HG03095 (cell line): ENCODE results near the gene TNIP1.

Experiments
- ATAC-seq: cut with Tn5 transposase; IDR thresholded peaks from one replicate; pipeline ENCODE4 v1.9.1; 2021; ENCODE audit warnings: moderate library complexity; ENCODE audit not compliant: unreplicated experiment

The TNIP1 gene

GRCh38 chr5:151023651-151024050, 57.2 kb downstream of the TNIP1 start:
- no peak for ATAC-seq

GRCh38 chr5:151023047-151023615, 57.7 kb downstream of the TNIP1 start:
- no peak for ATAC-seq

GRCh38 chr5:151022511-151023018, 58.3 kb downstream of the TNIP1 start:
- ATAC-seq = no peak

- ATAC-seq = no peak
Observed at GRCh38 chr5:151021746-151022145, 59.1 kb downstream of the TNIP1 start.

GRCh38 chr5:151020304-151021110, 60.3 kb downstream of the TNIP1 start, which contains the start of gene GPX3:
TSS of gene GPX3 (plus strand) at chr5:151020591. CDS start at chr5:151020655, 64 bp downstream.
- ATAC-seq = peak; percentile 60

- no peak for ATAC-seq
Observed at GRCh38 chr5:151019331-151019730, 61.5 kb downstream of the TNIP1 start.

GRCh38 chr5:151018846-151019245, 62.0 kb downstream of the TNIP1 start:
- ATAC-seq = no peak

- no peak for ATAC-seq
Observed at GRCh38 chr5:151017897-151018296, 62.9 kb downstream of the TNIP1 start.

GRCh38 chr5:151016700-151017099, 64.1 kb downstream of the TNIP1 start:
- ATAC-seq = no peak

- no peak for ATAC-seq
Observed at GRCh38 chr5:151015974-151016587, 64.8 kb downstream of the TNIP1 start.

GRCh38 chr5:151014680-151015343, 66.0 kb downstream of the TNIP1 start:
- no peak for ATAC-seq

GRCh38 chr5:151012862-151013261, 68.0 kb downstream of the TNIP1 start:
- no peak for ATAC-seq

- no peak for ATAC-seq
Observed at GRCh38 chr5:151008906-151009305, 71.9 kb downstream of the TNIP1 start.

- ATAC-seq = no peak
Observed at GRCh38 chr5:151008210-151008491, 72.7 kb downstream of the TNIP1 start.

- no peak for ATAC-seq
Observed at GRCh38 chr5:151007430-151008209, 73.2 kb downstream of the TNIP1 start.

GRCh38 chr5:151006704-151007334, 74.0 kb downstream of the TNIP1 start:
- no peak for ATAC-seq

GRCh38 chr5:151005950-151006576, 74.8 kb downstream of the TNIP1 start:
- ATAC-seq = no peak

GRCh38 chr5:151005187-151005949, 75.5 kb downstream of the TNIP1 start:
- ATAC-seq = no peak

GRCh38 chr5:151004499-151004898, 76.3 kb downstream of the TNIP1 start:
- no peak for ATAC-seq
